OCI-LY1 (cell line): ENCODE measurements around the gene GMFB.

Experiments
- CTCF ChIP-seq: fragments of 200-600 bp; sonication (generic), shearing (Covaris generic); IDR thresholded peaks from 2 replicates; pipeline ENCODE4 v1.5.1; 2017; ENCODE audit warnings: mild to moderate bottlenecking, antibody characterized with exemption, low read length, moderate library complexity, mixed read lengths
- EZH2 ChIP-seq: fragments of 200-600 bp; sonication (generic), shearing (Covaris generic); IDR thresholded peaks from 2 replicates; pipeline ENCODE4 v1.8.0; 2017; ENCODE audit warnings: borderline replicate concordance, mixed run types, mild to moderate bottlenecking, antibody characterized with exemption, low read length, moderate library complexity, mixed read lengths

GRCh38 chr14:54498095-54498531, 9.3 kb upstream of the GMFB start:
- no peak for TF ChIP-seq CTCF
- no peak for TF ChIP-seq EZH2
